HG02798 (cell line): ENCODE results near the gene TRABD.
"Not testable (repeated sequence)": the region's sequence is repeated elsewhere in the genome, so short reads cannot be mapped to it uniquely, and the experiment has no call there.

Experiments used
- ATAC-seq: cut with Tn5 transposase; IDR thresholded peaks from one replicate; pipeline ENCODE4 v1.9.1; 2021; ENCODE audit warnings: mild to moderate bottlenecking; ENCODE audit not compliant: unreplicated experiment, poor library complexity

The TRABD gene

GRCh38 chr22:50185375-50186087 lies at the start of gene TRABD:
Gene TRABD, plus strand, starts transcription at chr22:50185913. Its CDS starts 7,148 bp downstream, at chr22:50193061.
- peak; percentile 60 for ATAC-seq

- no peak for ATAC-seq
Measured at GRCh38 chr22:50136581-50137015, 49.1 kb upstream of the TRABD start.

GRCh38 chr22:50137277-50137676 lies 48.4 kb upstream of the TRABD start:
- ATAC-seq = not testable (repeated sequence)

GRCh38 chr22:50138041-50138440 lies 47.7 kb upstream of the TRABD start:
- no peak for ATAC-seq

- no peak for ATAC-seq
Measured at GRCh38 chr22:50138988-50139387, 46.7 kb upstream of the TRABD start.

- ATAC-seq = no peak
Measured at GRCh38 chr22:50139843-50140415, 45.8 kb upstream of the TRABD start.

GRCh38 chr22:50140615-50141014 lies 45.1 kb upstream of the TRABD start:
- ATAC-seq = no peak

GRCh38 chr22:50141462-50141861 lies 44.3 kb upstream of the TRABD start:
- no peak for ATAC-seq

GRCh38 chr22:50141891-50142363 lies 43.8 kb upstream of the TRABD start:
- no peak for ATAC-seq

- ATAC-seq = no peak
Measured at GRCh38 chr22:50143096-50143495, 42.6 kb upstream of the TRABD start.

GRCh38 chr22:50144005-50144614 lies 41.6 kb upstream of the TRABD start:
- no peak for ATAC-seq

GRCh38 chr22:50145721-50146438 lies 39.8 kb upstream of the TRABD start:
- ATAC-seq = no peak

- ATAC-seq = no peak
Measured at GRCh38 chr22:50146439-50147238, 39.1 kb upstream of the TRABD start.

GRCh38 chr22:50147258-50148165 lies 38.2 kb upstream of the TRABD start:
- not testable (repeated sequence) for ATAC-seq

GRCh38 chr22:50148166-50148500 lies 37.6 kb upstream of the TRABD start:
- no peak for ATAC-seq

- no peak for ATAC-seq
Measured at GRCh38 chr22:50148991-50149721, 36.6 kb upstream of the TRABD start.

- no peak for ATAC-seq
Measured at GRCh38 chr22:50150161-50151129, 35.3 kb upstream of the TRABD start.
